AG04450 (cell line): Measurements from ENCODE around the gene RAB35. TPM values are rescaled to one million over a fixed set of nuclear protein-coding genes. Genes with fewer than 3 reads are reported as not detected.

ENCODE experiments used
- CTCF ChIA-PET: fragments of 300-600, 350-600 bp; formaldehyde crosslinking; extraction: SDS; loops from one replicate; lab custom pipeline; 2022; ENCODE audit warnings: antibody characterized with exemption, inconsistent platforms; lab: Charles Lee
- POLR2A ChIA-PET: fragments of 350-600 bp; formaldehyde crosslinking; extraction: SDS; loops from one replicate; lab custom pipeline; 2021; ENCODE audit warnings: antibody characterized with exemption, inconsistent platforms; lab: Yijun Ruan, JAX
- DNase-seq: peaks from one replicate; pipeline ENCODE4 v3.0.0-alpha.2; 2011; ENCODE audit warnings: low read depth, low spot score
- H3K27ac ChIP-seq: one replicate; pipeline ENCODE4 v1.5.1; 2012; ENCODE audit warnings: low read depth, low read length, control low read depth
- H3K27me3 ChIP-seq: one replicate; pipeline ENCODE4 v1.6.0; 2012; ENCODE audit warnings: low read length; ENCODE audit not compliant: control insufficient read depth, insufficient read depth
- H3K4me3 ChIP-seq: 2 replicates; pipeline ENCODE4 v1.5.1; 2011; ENCODE audit warnings: mild to moderate bottlenecking, low read depth, low read length, control low read depth
- H3K9me3 ChIP-seq: 2 replicates; pipeline ENCODE4 v1.5.1; 2012; ENCODE audit warnings: low read length; ENCODE audit not compliant: control insufficient read depth, insufficient read depth
- CTCF ChIP-seq: IDR thresholded peaks from 2 replicates; pipeline ENCODE4 v1.5.1; 2011; ENCODE audit warnings: low read depth, low read length, control low read depth, inconsistent platforms
- polyA plus RNA-seq: library from polyadenylated mRNA; depleted of rRNA; stranded (reverse); fragments of >200 nt; gene quantifications from 2 replicates; pipeline ENCODE4 v1.2.3, GENCODE V29; 2011

The RAB35 gene
- polyA plus RNA-seq, 1 experiment: 64.9 TPM

GRCh38 chr12:120155072-120155471, 38.5 kb upstream of the RAB35 start:
- Histone ChIP-seq H3K27ac (no peak overlapping the region), H3K27me3 (no peaks in the 10 kb centered on the region), H3K4me3 (no peak overlapping the region), H3K9me3 (no peaks in the 10 kb centered on the region; the same call in 1 of the 2 replicates)
- CTCF ChIA-PET: no interaction called here
- POLR2A ChIA-PET: no interaction called here
- no peak for TF ChIP-seq CTCF
- no peak for DNase-seq

- TF ChIP-seq CTCF: no peak
- no peak overlapping the region for H3K4me3 ChIP-seq
- H3K27me3 ChIP-seq: no peaks in the 10 kb centered on the region
- H3K27ac ChIP-seq: no peak overlapping the region
- no peaks in the 10 kb centered on the region; the same call in 1 of the 2 replicates for H3K9me3 ChIP-seq
- CTCF ChIA-PET: interaction anchor here (1.4 kb wide), 1 partner anchor 77 kb away, joined by 4 read pairs; no protein-coding TSS in a partner anchor
- POLR2A ChIA-PET: no interaction called here
- DNase-seq: no peak
Observed at GRCh38 chr12:120150919-120151525, 34.5 kb upstream of the RAB35 start.

- no peak for DNase-seq
- Histone ChIP-seq H3K27me3 (no peaks in the 10 kb centered on the region), H3K4me3 (no peak overlapping the region), H3K27ac (no peak overlapping the region), H3K9me3 (no peaks in the 10 kb centered on the region; the same call in 1 of the 2 replicates)
- ChIA-PET POLR2A (interaction anchor here (1.3 kb wide), 1 partner anchor 53 kb away, joined by 4 read pairs; the partner anchor contains the start of gene RPLP0), CTCF (no interaction called here)
- no peak for TF ChIP-seq CTCF
Observed at GRCh38 chr12:120148011-120148410, 31.5 kb upstream of the RAB35 start.

GRCh38 chr12:120145164-120145563, 28.6 kb upstream of the RAB35 start:
- no peak overlapping the region for H3K27ac ChIP-seq
- DNase-seq: no peak
- H3K9me3 ChIP-seq: peaks cover 7% of the 10 kb centered on the region; the same call in 1 of the 2 replicates
- no peak for TF ChIP-seq CTCF
- H3K27me3 ChIP-seq: no peaks in the 10 kb centered on the region
- ChIA-PET CTCF (no interaction called here), POLR2A (no interaction called here)
- H3K4me3 ChIP-seq: no peak overlapping the region

GRCh38 chr12:120144215-120144614, 27.7 kb upstream of the RAB35 start:
- POLR2A ChIA-PET: interaction anchor here (1.4 kb wide), 1 partner anchor 57 kb away, joined by 4 read pairs; the partner anchor contains the start of gene RPLP0
- no peak overlapping the region for H3K4me3 ChIP-seq
- no peak overlapping the region for H3K27ac ChIP-seq
- no peak for TF ChIP-seq CTCF
- peaks cover 7% of the 10 kb centered on the region; the same call in 1 of the 2 replicates for H3K9me3 ChIP-seq
- no peak for DNase-seq
- no peaks in the 10 kb centered on the region for H3K27me3 ChIP-seq
- CTCF ChIA-PET: no interaction called here
